HepG2 (cell line): ENCODE measurements around the gene HNRNPUL2. TPM values are rescaled to one million over a fixed set of nuclear protein-coding genes. Genes with fewer than 3 reads are reported as not detected.

Source experiments
- ARNT2 ChIP-seq: sonication (generic); formaldehyde crosslinking; IDR thresholded peaks from 2 replicates; pipeline ENCODE4 v1.8.0; 2022; ENCODE audit warnings: mild to moderate bottlenecking, low read depth, missing genetic modification reagents, moderate library complexity
- BATF2 ChIP-seq: sonication (generic); formaldehyde crosslinking; IDR thresholded peaks from 2 replicates; pipeline ENCODE4 v1.8.0; 2022; ENCODE audit warnings: mild to moderate bottlenecking, missing genetic modification reagents, moderate library complexity
- CHD2 ChIP-seq: IDR thresholded peaks from 2 replicates; pipeline ENCODE4 v1.6.1; 2011; ENCODE audit warnings: low read depth, low read length, improper control_type of control experiment
- EEA1 ChIP-seq: sonication (generic); formaldehyde crosslinking; IDR thresholded peaks from 2 replicates; pipeline ENCODE4 v1.5.1; 2020; ENCODE audit warnings: mild to moderate bottlenecking, missing genetic modification reagents, borderline replicate concordance
- ETV5 ChIP-seq: IDR thresholded peaks from 2 replicates; pipeline ENCODE4 v1.6.1; 2018; ENCODE audit warnings: missing biosample characterization, missing genetic modification reagents, inconsistent platforms, borderline replicate concordance
- FOXO1 ChIP-seq: sonication (generic); formaldehyde crosslinking; IDR thresholded peaks from 2 replicates; pipeline ENCODE4 v1.4.0; 2020; ENCODE audit warnings: missing genetic modification reagents
- GZF1 ChIP-seq: sonication (generic); formaldehyde crosslinking; IDR thresholded peaks from 2 replicates; pipeline ENCODE4 v1.5.1; 2020; ENCODE audit warnings: mild to moderate bottlenecking, missing genetic modification reagents
- HDAC6 ChIP-seq: fragments of 200-600 bp; sonication (generic); IDR thresholded peaks from 2 replicates; pipeline ENCODE4 v1.7.0; 2017; ENCODE audit warnings: mild to moderate bottlenecking, antibody characterized with exemption, low read length, low read depth
- HES4 ChIP-seq: sonication (generic); formaldehyde crosslinking; IDR thresholded peaks from 2 replicates; pipeline ENCODE4 v1.9.0; 2021; ENCODE audit warnings: mild to moderate bottlenecking, missing genetic modification reagents, borderline replicate concordance
- HNRNPK ChIP-seq: fragments of 200-400 bp; formaldehyde crosslinking; IDR thresholded peaks from 2 replicates; pipeline ENCODE4 v1.6.1; 2018; ENCODE audit warnings: low read length, low read depth, moderate library complexity, mild to moderate bottlenecking; ENCODE audit not compliant: poor library complexity, severe bottlenecking
- KLF11 ChIP-seq: IDR thresholded peaks from 2 replicates; pipeline ENCODE4 v1.6.1; 2016; ENCODE audit warnings: missing compliant biosample characterization
- KMT2A ChIP-seq: sonication (generic); formaldehyde crosslinking; IDR thresholded peaks from 2 replicates; pipeline ENCODE4 v1.4.0; 2020; ENCODE audit warnings: missing genetic modification reagents
- MLLT10 ChIP-seq: sonication (generic); formaldehyde crosslinking; IDR thresholded peaks from 2 replicates; pipeline ENCODE4 v1.4.0; 2020; ENCODE audit warnings: missing genetic modification reagents
- NFE2 ChIP-seq: sonication (generic); formaldehyde crosslinking; IDR thresholded peaks from 2 replicates; pipeline ENCODE4 v1.4.0; 2020; ENCODE audit warnings: missing genetic modification reagents
- NR2F2 ChIP-seq: IDR thresholded peaks from 2 replicates; pipeline ENCODE4 v1.6.1; 2012; ENCODE audit warnings: low read depth, inconsistent platforms, borderline replicate concordance
- RBM22 ChIP-seq: fragments of 200-400 bp; formaldehyde crosslinking; optimal IDR thresholded peaks from 2 replicates; pipeline ENCODE3; 2017; ENCODE audit warnings: mild to moderate bottlenecking, low read length, moderate library complexity
- SOX5 ChIP-seq: IDR thresholded peaks from 2 replicates; pipeline ENCODE4 v1.6.1; 2016; ENCODE audit warnings: borderline replicate concordance
- ZBTB34 ChIP-seq: sonication (generic); formaldehyde crosslinking; IDR thresholded peaks from 2 replicates; pipeline ENCODE4 v1.8.0; 2022; ENCODE audit warnings: mild to moderate bottlenecking, missing genetic modification reagents
- ZNF30 ChIP-seq: sonication (generic); formaldehyde crosslinking; IDR thresholded peaks from 2 replicates; pipeline ENCODE4 v1.5.0; 2020; ENCODE audit warnings: mild to moderate bottlenecking, missing genetic modification reagents
- ZNF44 ChIP-seq: sonication (generic); formaldehyde crosslinking; IDR thresholded peaks from 2 replicates; pipeline ENCODE4 v1.5.1; 2020; ENCODE audit warnings: mild to moderate bottlenecking, missing genetic modification reagents
- ZNF460 ChIP-seq: sonication (generic); formaldehyde crosslinking; IDR thresholded peaks from 2 replicates; pipeline ENCODE4 v1.5.1; 2020; ENCODE audit warnings: missing genetic modification reagents, mild to moderate bottlenecking, borderline replicate concordance
- ZNF589 ChIP-seq: sonication (generic); formaldehyde crosslinking; conservative IDR thresholded peaks from 2 replicates; pipeline ENCODE4 v1.8.0; 2022; ENCODE audit warnings: mild to moderate bottlenecking, moderate library complexity, missing genetic modification reagents
- ZNF597 ChIP-seq: sonication (generic); formaldehyde crosslinking; IDR thresholded peaks from 2 replicates; pipeline ENCODE4 v1.5.0; 2020; ENCODE audit warnings: missing genetic modification reagents
- ZNF780A ChIP-seq: sonication (generic); formaldehyde crosslinking; IDR thresholded peaks from 2 replicates; pipeline ENCODE4 v1.8.0; 2022; ENCODE audit warnings: mild to moderate bottlenecking, missing genetic modification reagents, moderate library complexity
- ZSCAN31 ChIP-seq: sonication (generic); formaldehyde crosslinking; IDR thresholded peaks from 2 replicates; pipeline ENCODE4 v1.5.0; 2020; ENCODE audit warnings: low read depth, mild to moderate bottlenecking, missing genetic modification reagents
- polyA plus RNA-seq, 8 experiments: library from polyadenylated mRNA; depleted of rRNA in 3 of 8; stranded (reverse) in 7 of 8; unstranded in 1 of 8; fragments of >200 nt; fragmentation: Illumina TruSeq in 4 of 8; extraction: Trizol in 4 of 8; gene quantifications; 2 replicates each; pipeline versions ENCODE4 v1.2.1 to v1.2.3, GENCODE V29; 2011 to 2016; ENCODE audit warnings: low read depth in 4 of 8, missing spikeins in 1 of 8, mixed read lengths in 1 of 8; ENCODE audit not compliant: insufficient read depth in 1 of 8
- total RNA-seq, 5 experiments: library from RNA; depleted of rRNA; stranded (reverse); fragments of >200 nt; fragmentation: Illumina TruSeq; extraction: Trizol; gene quantifications; 2 replicates each; pipeline ENCODE4 v1.2.3, GENCODE V29; 2016; ENCODE audit warnings: low read depth in 1 of 5

HNRNPUL2 gene
- total and polyA plus RNA-seq, 2 of the 13 experiments (the other 11 are each of a cell fraction or from before 2014, with no cell fraction given): 8.4 to 9.6 TPM

- TF ChIP-seq BATF2 (CRISPR knock-in tag): 0 out of 2 replicates have a peak, but pooled peaks have one; percentile 22
- TF ChIP-seq HES4: 0 out of 2 replicates have a peak, but pooled peaks have one; percentile 64
- no peak for TF ChIP-seq SOX5 (CRISPR knock-in tag)
- TF ChIP-seq RBM22: peak; percentile 54
- no peak for TF ChIP-seq HNRNPK
- TF ChIP-seq CHD2: no peak
- TF ChIP-seq ZNF589 (CRISPR knock-in tag): peak; percentile 73; the same call in 1 of the 2 replicates
- peak; percentile 45; the same call in 1 of the 2 replicates for TF ChIP-seq ETV5
- TF ChIP-seq ZBTB34 (CRISPR knock-in tag): no peak; the same call in 1 of the 2 replicates
- peak; percentile 77 for TF ChIP-seq KMT2A (CRISPR knock-in tag)
- TF ChIP-seq ZSCAN31 (CRISPR knock-in tag): peak; percentile 61
- TF ChIP-seq ZNF780A: no peak
- TF ChIP-seq ZNF597 (CRISPR knock-in tag): no peak
- no peak for TF ChIP-seq MLLT10 (CRISPR knock-in tag)
- peak; percentile 81; the same call in 1 of the 2 replicates for TF ChIP-seq EEA1 (CRISPR knock-in tag)
- no peak for TF ChIP-seq ZNF30 (CRISPR knock-in tag)
- 0 out of 2 replicates have a peak, but pooled peaks have one; percentile 17 for TF ChIP-seq GZF1
- TF ChIP-seq KLF11 (CRISPR knock-in tag): no peak
- no peak for TF ChIP-seq NFE2
- TF ChIP-seq NR2F2: no peak
- TF ChIP-seq FOXO1 (CRISPR knock-in tag): peak; percentile 2; the same call in 1 of the 2 replicates
- no peak for TF ChIP-seq HDAC6
- peak; percentile 90 for TF ChIP-seq ARNT2 (CRISPR knock-in tag)
- peak; percentile 27; the same call in 1 of the 2 replicates for TF ChIP-seq ZNF44 (CRISPR knock-in tag)
- TF ChIP-seq ZNF460 (CRISPR knock-in tag): no peak; the same call in 1 of the 2 replicates
These were observed 55.5 kb downstream of the HNRNPUL2 start, which contains the start of the genes LBHD1 and UQCC3 (continued) for GRCh38 chr11:62671608-62672389.
